Testis (tissue), 3 donors: Measurements from ENCODE around the gene DUSP8. TPM values are rescaled to one million over a fixed set of nuclear protein-coding genes. Genes with fewer than 3 reads are reported as not detected.

Experiments used
- DNase-seq: peaks from one replicate; pipeline ENCODE4 v3.0.0-alpha.2; 2019
- H3K27ac ChIP-seq, 2 donors: fragments of 200-600 bp; sonication (generic); one replicate each; pipeline ENCODE4 v1.5.1; 2019
- H3K27me3 ChIP-seq: fragments of 200-600 bp; sonication (generic); one replicate; pipeline ENCODE4 v1.5.1; 2019
- H3K36me3 ChIP-seq: fragments of 200-600 bp; sonication (generic); one replicate; pipeline ENCODE4 v1.5.1; 2017; ENCODE audit warnings: low read depth; ENCODE audit errors: missing control alignments
- H3K4me1 ChIP-seq: fragments of 200-600 bp; sonication (generic); one replicate; pipeline ENCODE4 v1.5.1; 2019
- H3K4me3 ChIP-seq, 2 donors: fragments of 200-600 bp; sonication (generic); one replicate each; pipeline ENCODE4 v1.5.1; 2017 to 2019
- H3K9me3 ChIP-seq: fragments of 200-600 bp; sonication (generic); one replicate; pipeline ENCODE4 v1.5.1; 2017
- CTCF ChIP-seq, 3 experiments: fragments of 450-650 bp in 2 of 3; fragments of 200-600 bp in 1 of 3; sonication (generic) in 1 of 3; IDR thresholded peaks; one replicate each; pipeline ENCODE4 v1.5.1; 2016 to 2019; ENCODE audit warnings: antibody characterized with exemption in 3 of 3, mild to moderate bottlenecking in 2 of 3, moderate library complexity in 1 of 3
- POLR2A ChIP-seq: fragments of 450-650 bp; IDR thresholded peaks from one replicate; pipeline ENCODE4 v1.6.1; 2017; ENCODE audit warnings: antibody characterized with exemption, mild to moderate bottlenecking, moderate library complexity
- WGBS, 2 donors: methylation state at CpG; one replicate each; pipeline ENCODE4 v1.1.5; 2018; 5-methylcytosine and 5-hydroxymethylcytosine counted together
- intact Hi-C: fragments of 100-400 bp; cut with DNase I; formaldehyde crosslinking; loops from one replicate; pipeline ENCODE4 v1.15.1; 2023; ENCODE audit warnings: low total_unique reads
- polyA plus RNA-seq: library from polyadenylated mRNA; stranded (reverse); fragments of 350-450 nt; fragmentation: Illumina TruSeq; extraction: RNeasy Lipid Tissue Mini Kit (QIAGEN cat#74804); gene quantifications from one replicate; pipeline ENCODE4 v1.2.3, GENCODE V29; 2014; ENCODE audit warnings: low read depth, low replicate concordance; ENCODE audit not compliant: insufficient read depth
- total RNA-seq, 2 donors: library from RNA; depleted of rRNA; stranded (reverse); fragments of >200 nt; gene quantifications; one replicate each; pipeline ENCODE4 v1.2.3, GENCODE V29; 2016

Gene DUSP8
- total and polyA plus RNA-seq, 3 donors from 2014 or later, result 7.0 to 14.4 (median 8.5) TPM

GRCh38 chr11:1519028-1520010 is 52.8 kb downstream of the DUSP8 start:
- Histone ChIP-seq H3K27ac (no peak overlapping the region), H3K4me3 (no peak overlapping the region), H3K9me3 (no peaks in the 10 kb centered on the region), H3K4me1 (peaks cover 25% of the 10 kb centered on the region), H3K27me3 (no peaks in the 10 kb centered on the region), H3K36me3 (no peaks in the 10 kb centered on the region)
- DNase-seq, result no peak
- TF ChIP-seq POLR2A, result no peak
- no peak for TF ChIP-seq CTCF (IDR thresholded peaks at IDR 0.05)
- intact Hi-C loops, result loop anchor here (5.0 kb wide), 1 partner anchor 312 kb away; no protein-coding TSS in a partner anchor
- WGBS, 2 donors, result 88 to 91% methylated on average over 12 to 17 of the region's 17 CpGs

GRCh38 chr11:1518301-1518700 is 53.8 kb downstream of the DUSP8 start:
- H3K27me3 ChIP-seq, result no peaks in the 10 kb centered on the region
- no peak for DNase-seq
- no peak overlapping the region for H3K27ac ChIP-seq
- no peak overlapping the region for H3K4me3 ChIP-seq
- TF ChIP-seq POLR2A (no peak), CTCF (IDR thresholded peaks at IDR 0.05) (no peak)
- H3K36me3 ChIP-seq, result no peaks in the 10 kb centered on the region
- H3K4me1 ChIP-seq, result peaks cover 35% of the 10 kb centered on the region
- intact Hi-C loops, result loop anchor here (5.0 kb wide), 1 partner anchor 311 kb away; no protein-coding TSS in a partner anchor
- 95 to 96% methylated on average over 22 to 23 of the region's 23 CpGs for WGBS, 2 donors
- H3K9me3 ChIP-seq, result no peaks in the 10 kb centered on the region

- intact Hi-C loops, result loop anchor here (5.0 kb wide), 1 partner anchor 310 kb away; no protein-coding TSS in a partner anchor
- Histone ChIP-seq H3K9me3 (no peaks in the 10 kb centered on the region), H3K27me3 (no peaks in the 10 kb centered on the region), H3K36me3 (no peaks in the 10 kb centered on the region), H3K27ac (no peak overlapping the region), H3K4me3 (no peak overlapping the region), H3K4me1 (peaks cover 35% of the 10 kb centered on the region)
- TF ChIP-seq CTCF (IDR thresholded peaks at IDR 0.05) (no peak), POLR2A (no peak)
- WGBS, 2 donors, result 91 to 93% methylated on average over 28 of the region's 28 CpGs
- DNase-seq, result no peak
Measured at GRCh38 chr11:1517117-1518005, 54.7 kb downstream of the DUSP8 start.

GRCh38 chr11:1516273-1517067 is 55.6 kb downstream of the DUSP8 start:
- no peak for DNase-seq
- Histone ChIP-seq H3K4me1 (peaks cover 35% of the 10 kb centered on the region), H3K27ac (no peak overlapping the region), H3K4me3 (no peak overlapping the region), H3K27me3 (no peaks in the 10 kb centered on the region), H3K9me3 (no peaks in the 10 kb centered on the region), H3K36me3 (no peaks in the 10 kb centered on the region)
- WGBS, 2 donors, result 84 to 92% methylated on average over 19 of the region's 19 CpGs
- intact Hi-C loops, result loop anchor here (5.0 kb wide), 1 partner anchor 309 kb away; no protein-coding TSS in a partner anchor
- no peak for TF ChIP-seq CTCF (IDR thresholded peaks at IDR 0.05)
- no peak for TF ChIP-seq POLR2A
